ENCODE results near the gene LHX6. TPM values are rescaled to one million over a fixed set of nuclear protein-coding genes. Genes with fewer than 3 reads are reported as not detected.
A peak's percentile ranks its signal among the peaks of the same experiment; 100 is the strongest.

LHX6 gene
- total RNA-seq, 3 donors from 2014 or later = 2.0 to 5.1 (median 2.3) TPM

- no peak for TF ChIP-seq CTCF (IDR thresholded peaks at IDR 0.05)
- no peak overlapping the region for H3K4me3 ChIP-seq
- no peaks in the 10 kb centered on the region for H3K36me3 ChIP-seq (ENCODE audit: low read depth)
- intact Hi-C loops (cut with DNase I, micrococcal nuclease) = no loop called here
- peak; percentile 32 for ATAC-seq
- H3K4me1 ChIP-seq (ENCODE audit: low read depth) = no peaks in the 10 kb centered on the region
- H3K9me3 ChIP-seq = no peaks in the 10 kb centered on the region
- DNase-seq = no peak
Observed at GRCh38 chr9:122192261-122192875, 36.4 kb downstream of the LHX6 start.

GRCh38 chr9:122191584-122191983 lies 37.2 kb downstream of the LHX6 start:
- Histone ChIP-seq H3K9me3 (no peaks in the 10 kb centered on the region), H3K36me3 (ENCODE audit: low read depth) (no peaks in the 10 kb centered on the region), H3K4me3 (no peak overlapping the region), H3K4me1 (ENCODE audit: low read depth) (no peaks in the 10 kb centered on the region)
- intact Hi-C loops (cut with DNase I, micrococcal nuclease) = no loop called here
- DNase-seq = no peak
- no peak for TF ChIP-seq CTCF (IDR thresholded peaks at IDR 0.05)
- ATAC-seq = no peak

- H3K4me3 ChIP-seq = no peak overlapping the region
- DNase-seq (peak in 1 of 3 donors; percentile 27), ATAC-seq (peak; percentile 32)
Observed at GRCh38 chr9:122190597-122191381, 38.0 kb downstream of the LHX6 start.

GRCh38 chr9:122188369-122188768 lies 40.4 kb downstream of the LHX6 start:
- intact Hi-C loops (cut with DNase I, micrococcal nuclease) = no loop called here

More at GRCh38 chr9:122190597-122191381, 38.0 kb downstream of the LHX6 start:
- no peak for TF ChIP-seq CTCF (IDR thresholded peaks at IDR 0.05)
- H3K4me1 ChIP-seq (ENCODE audit: low read depth) = no peaks in the 10 kb centered on the region
- H3K9me3 ChIP-seq = no peaks in the 10 kb centered on the region
- no peaks in the 10 kb centered on the region for H3K36me3 ChIP-seq (ENCODE audit: low read depth)
- intact Hi-C loops (cut with DNase I, micrococcal nuclease) = no loop called here

GRCh38 chr9:122186777-122187470 lies 41.8 kb downstream of the LHX6 start:
- Histone ChIP-seq H3K36me3 (ENCODE audit: low read depth) (no peaks in the 10 kb centered on the region), H3K4me1 (ENCODE audit: low read depth) (no peaks in the 10 kb centered on the region), H3K4me3 (no peak overlapping the region), H3K9me3 (no peaks in the 10 kb centered on the region)
- no peak for DNase-seq
- intact Hi-C loops (cut with DNase I, micrococcal nuclease) = no loop called here
- no peak for TF ChIP-seq CTCF (IDR thresholded peaks at IDR 0.05)
- no peak for ATAC-seq

More at GRCh38 chr9:122188369-122188768, 40.4 kb downstream of the LHX6 start:
- H3K4me3 ChIP-seq = no peak overlapping the region
- ATAC-seq (no peak), DNase-seq (no peak)
- no peaks in the 10 kb centered on the region for H3K9me3 ChIP-seq
- no peak for TF ChIP-seq CTCF (IDR thresholded peaks at IDR 0.05)
- H3K36me3 ChIP-seq (ENCODE audit: low read depth) = no peaks in the 10 kb centered on the region
- H3K4me1 ChIP-seq (ENCODE audit: low read depth) = no peaks in the 10 kb centered on the region
